NCI-H1092 treated with DMSO at 0.1 percent for 48 hours (cell line): Measurements from ENCODE around the gene PCP4L1.
"Not testable (repeated sequence)": the region's sequence is repeated elsewhere in the genome, so short reads cannot be mapped to it uniquely, and the experiment has no call there.

Source experiments
- DNase-seq: peaks from one replicate; lab custom pipeline; 2025; lab: John Stamatoyannopoulos, UW

PCP4L1 gene

GRCh38 chr1:161229896-161230295 is 28.6 kb upstream of the PCP4L1 start:
- no peak for DNase-seq

GRCh38 chr1:161230762-161231161 is 27.8 kb upstream of the PCP4L1 start:
- DNase-seq: no peak

GRCh38 chr1:161233102-161233501 is 25.4 kb upstream of the PCP4L1 start:
- no peak for DNase-seq

GRCh38 chr1:161235957-161236775 is 22.4 kb upstream of the PCP4L1 start:
- DNase-seq: no peak

GRCh38 chr1:161238039-161238473 is 20.5 kb upstream of the PCP4L1 start, which contains the start of gene NR1I3:
TSS of gene NR1I3 (minus strand) at chr1:161238203. CDS start at chr1:161236565, 1,638 bp downstream.
- no peak for DNase-seq

GRCh38 chr1:161241682-161242081 is 16.9 kb upstream of the PCP4L1 start:
- DNase-seq: no peak

GRCh38 chr1:161242313-161242712 is 16.2 kb upstream of the PCP4L1 start:
- DNase-seq: no peak

- DNase-seq: no peak
Measured at GRCh38 chr1:161244888-161245287, 13.7 kb upstream of the PCP4L1 start.

- DNase-seq: not testable (repeated sequence)
Measured at GRCh38 chr1:161250100-161250499, 8.4 kb upstream of the PCP4L1 start.

GRCh38 chr1:161250829-161251228 is 7.7 kb upstream of the PCP4L1 start:
- DNase-seq: no peak

GRCh38 chr1:161251579-161251978 is 7.0 kb upstream of the PCP4L1 start:
- DNase-seq: no peak

- DNase-seq: not testable (repeated sequence)
Measured at GRCh38 chr1:161255302-161255701, 3.2 kb upstream of the PCP4L1 start.

- not testable (repeated sequence) for DNase-seq
Measured at GRCh38 chr1:161255955-161256520, 2.5 kb upstream of the PCP4L1 start.

- DNase-seq: not testable (repeated sequence)
Measured at GRCh38 chr1:161257109-161257508, 1.4 kb upstream of the PCP4L1 start.

- DNase-seq: no peak
Measured at GRCh38 chr1:161259345-161259702, 779 bp downstream of the PCP4L1 start.

- no peak for DNase-seq
Measured at GRCh38 chr1:161259765-161260164, 1.2 kb downstream of the PCP4L1 start.

- no peak for DNase-seq
Measured at GRCh38 chr1:161260376-161261260, 2.1 kb downstream of the PCP4L1 start.

GRCh38 chr1:161261261-161262235 is 3.0 kb downstream of the PCP4L1 start:
- no peak for DNase-seq

GRCh38 chr1:161265305-161265704 is 6.8 kb downstream of the PCP4L1 start:
- no peak for DNase-seq

- DNase-seq: no peak
Measured at GRCh38 chr1:161266202-161266601, 7.7 kb downstream of the PCP4L1 start.

- no peak for DNase-seq
Measured at GRCh38 chr1:161266836-161267235, 8.3 kb downstream of the PCP4L1 start.
